ENCODE results near the gene SYNM. TPM values are rescaled to one million over a fixed set of nuclear protein-coding genes. Genes with fewer than 3 reads are reported as not detected.

Gene SYNM
- total and polyA plus RNA-seq, 2 donors from 2014 or later, result 4.5 to 23.2 TPM

DNA sequence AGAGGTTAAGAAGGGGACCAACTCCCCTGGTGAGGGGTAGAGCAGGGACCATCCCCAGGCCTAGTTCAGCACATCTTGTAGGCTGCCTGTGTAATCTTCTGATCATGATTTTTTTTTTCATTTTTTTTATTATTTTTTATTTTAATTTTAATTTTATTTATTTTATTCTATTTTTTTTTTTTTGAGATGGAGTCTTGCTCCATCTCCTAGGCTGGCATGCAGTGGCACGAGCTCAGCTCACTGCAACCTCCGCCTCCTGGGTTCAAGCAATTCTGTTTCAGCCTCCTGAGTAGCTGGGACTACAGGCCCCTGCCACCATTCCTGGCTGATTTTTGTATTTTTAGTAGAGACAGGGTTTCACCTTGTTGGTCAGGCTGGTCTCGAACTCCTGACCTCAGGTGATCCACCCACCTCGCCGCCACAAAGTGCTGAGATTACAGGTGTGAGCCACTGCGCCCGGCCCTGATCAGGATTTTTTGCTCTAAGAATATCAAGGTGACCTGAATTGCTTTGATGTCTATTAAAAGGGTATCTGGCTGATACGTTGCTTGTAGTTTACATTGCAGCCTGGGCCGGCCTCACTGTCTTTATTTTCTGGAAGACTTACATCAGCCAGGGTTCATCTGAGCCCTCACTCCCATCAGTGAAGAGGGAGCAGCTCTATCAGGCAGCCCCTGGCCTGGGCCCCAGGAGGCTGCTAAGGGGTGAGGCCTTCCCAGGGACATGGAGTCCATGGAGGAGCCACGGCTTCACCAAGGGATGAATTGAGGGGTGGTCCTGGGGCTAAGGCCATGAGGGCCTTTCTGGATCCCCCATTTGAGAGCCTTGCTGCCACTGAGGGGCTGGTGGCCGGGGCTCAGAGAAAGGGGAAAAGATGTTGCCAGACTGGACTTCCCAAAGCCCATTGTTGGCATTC lies 10.7 kb downstream of the SYNM start:
- H3K27ac ChIP-seq (ENCODE audit: low read depth in 2 of 2, low read length in 2 of 2), result no peak overlapping the region

DNA sequence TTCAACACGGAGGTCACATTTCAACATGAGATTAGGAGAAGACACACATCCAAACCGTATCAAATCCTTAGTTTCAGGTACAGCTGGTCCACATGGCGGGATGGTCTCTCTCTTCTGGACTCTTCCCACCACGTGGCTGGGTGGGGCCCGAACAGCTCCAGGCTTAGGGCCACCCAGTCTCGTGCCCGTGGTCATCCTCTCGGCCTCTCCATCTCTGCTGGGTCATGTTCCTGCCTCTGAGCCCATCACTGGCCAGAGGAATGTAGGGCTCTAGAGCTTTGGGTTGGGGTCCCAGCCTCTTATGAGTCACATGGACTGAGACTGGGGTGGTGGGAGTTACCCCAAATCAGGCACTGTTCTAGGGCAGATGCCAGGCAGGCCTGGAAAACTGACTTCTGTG lies 12.2 kb downstream of the SYNM start:
- intact Hi-C loops (cut with DNase I), result no loop called here
- Histone ChIP-seq H3K9me3 (ENCODE audit: control insufficient read depth in 2 of 3, insufficient read depth in 1 of 3, low read length in 3 of 3) (no peaks in the 10 kb centered on the region), H3K4me1 (ENCODE audit: control insufficient read depth in 2 of 3, insufficient read depth in 2 of 3, low read depth in 1 of 3, low read length in 3 of 3) (no peaks in the 10 kb centered on the region), H3K4me3 (ENCODE audit: low read length in 3 of 3) (no peak overlapping the region), H3K27ac (ENCODE audit: low read depth in 2 of 2, low read length in 2 of 2) (no peak overlapping the region), H3K27me3 (ENCODE audit: control insufficient read depth, insufficient read depth, low read length) (no peaks in the 10 kb centered on the region), H3K9ac (ENCODE audit: low read length in 3 of 3) (no peak overlapping the region), H3K36me3 (ENCODE audit: control insufficient read depth in 2 of 3, insufficient read depth in 3 of 3, low read length in 3 of 3) (no peaks in the 10 kb centered on the region)
- DNase-seq (peak in 1 of 5 donors; percentile 33), FAIRE-seq (no peak)
- TF ChIP-seq, protein P1, sequence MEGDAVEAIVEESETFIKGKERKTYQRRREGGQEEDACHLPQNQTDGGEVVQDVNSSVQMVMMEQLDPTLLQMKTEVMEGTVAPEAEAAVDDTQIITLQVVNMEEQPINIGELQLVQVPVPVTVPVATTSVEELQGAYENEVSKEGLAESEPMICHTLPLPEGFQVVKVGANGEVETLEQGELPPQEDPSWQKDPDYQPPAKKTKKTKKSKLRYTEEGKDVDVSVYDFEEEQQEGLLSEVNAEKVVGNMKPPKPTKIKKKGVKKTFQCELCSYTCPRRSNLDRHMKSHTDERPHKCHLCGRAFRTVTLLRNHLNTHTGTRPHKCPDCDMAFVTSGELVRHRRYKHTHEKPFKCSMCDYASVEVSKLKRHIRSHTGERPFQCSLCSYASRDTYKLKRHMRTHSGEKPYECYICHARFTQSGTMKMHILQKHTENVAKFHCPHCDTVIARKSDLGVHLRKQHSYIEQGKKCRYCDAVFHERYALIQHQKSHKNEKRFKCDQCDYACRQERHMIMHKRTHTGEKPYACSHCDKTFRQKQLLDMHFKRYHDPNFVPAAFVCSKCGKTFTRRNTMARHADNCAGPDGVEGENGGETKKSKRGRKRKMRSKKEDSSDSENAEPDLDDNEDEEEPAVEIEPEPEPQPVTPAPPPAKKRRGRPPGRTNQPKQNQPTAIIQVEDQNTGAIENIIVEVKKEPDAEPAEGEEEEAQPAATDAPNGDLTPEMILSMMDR (IDR thresholded peaks at IDR 0.05; ENCODE audit: borderline replicate concordance, extremely low read depth, insufficient read depth), result no peak

More for the DNA sequence above, 10.7 kb downstream of the SYNM start:
- FAIRE-seq (no peak), DNase-seq (peak in 1 of 5 donors; percentile 59)
- intact Hi-C loops (cut with DNase I), result no loop called here
- no peaks in the 10 kb centered on the region for H3K27me3 ChIP-seq (ENCODE audit: control insufficient read depth, insufficient read depth, low read length)
- H3K4me1 ChIP-seq (ENCODE audit: control insufficient read depth in 2 of 3, insufficient read depth in 2 of 3, low read depth in 1 of 3, low read length in 3 of 3), result no peaks in the 10 kb centered on the region
- no peak overlapping the region for H3K9ac ChIP-seq (ENCODE audit: low read length in 3 of 3)
- H3K4me3 ChIP-seq (ENCODE audit: low read length in 3 of 3), result no peak overlapping the region
- H3K9me3 ChIP-seq (ENCODE audit: control insufficient read depth in 2 of 3, insufficient read depth in 1 of 3, low read length in 3 of 3), result no peaks in the 10 kb centered on the region
- H3K36me3 ChIP-seq (ENCODE audit: control insufficient read depth in 2 of 3, insufficient read depth in 3 of 3, low read length in 3 of 3), result no peaks in the 10 kb centered on the region
- TF ChIP-seq, protein P1 (IDR thresholded peaks at IDR 0.05; ENCODE audit: borderline replicate concordance, extremely low read depth, insufficient read depth), result no peak

DNA sequence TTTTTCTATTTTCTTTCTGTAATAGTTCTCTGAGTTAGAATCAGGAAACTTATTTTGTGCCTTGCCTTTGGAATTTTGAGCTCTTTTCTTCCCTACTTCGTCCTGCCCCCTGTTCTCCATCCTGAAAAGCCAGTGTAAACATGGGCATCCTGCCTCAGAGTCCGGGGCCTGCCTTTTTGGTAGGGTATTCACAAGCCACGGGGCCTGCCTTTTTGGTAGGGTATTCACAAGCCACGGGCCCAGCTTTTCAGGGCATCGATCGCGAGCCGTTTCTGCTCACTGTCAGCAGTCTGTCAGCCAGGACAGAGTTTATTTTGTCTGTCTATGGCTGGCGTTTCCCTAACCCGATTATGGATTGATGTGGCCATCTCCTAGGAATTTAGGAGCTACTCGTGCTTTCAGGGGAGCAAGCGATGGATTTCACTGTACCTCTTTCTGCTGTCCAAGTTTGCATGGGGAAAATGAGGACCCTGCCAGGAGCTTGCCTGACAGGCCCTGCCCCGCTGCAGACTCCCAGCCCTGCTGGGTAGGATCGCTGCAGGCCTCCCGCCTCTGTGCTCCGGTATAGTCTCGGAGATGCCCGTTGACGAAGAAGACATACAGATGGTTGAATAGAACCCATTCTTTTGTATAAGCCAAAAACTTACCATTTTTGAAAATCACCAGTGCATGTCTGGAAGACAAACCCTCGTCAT lies 12.8 kb downstream of the SYNM start:
- H3K27ac ChIP-seq (ENCODE audit: low read depth in 2 of 2, low read length in 2 of 2), result no peak overlapping the region
- no peak overlapping the region for H3K4me3 ChIP-seq (ENCODE audit: low read length in 3 of 3)
- peak in 1 of 5 donors; percentile 36 for DNase-seq
- H3K4me1 ChIP-seq (ENCODE audit: control insufficient read depth in 2 of 3, insufficient read depth in 2 of 3, low read depth in 1 of 3, low read length in 3 of 3), result no peaks in the 10 kb centered on the region
- H3K9ac ChIP-seq (ENCODE audit: low read length in 3 of 3), result no peak overlapping the region
- TF ChIP-seq, protein P1 (IDR thresholded peaks at IDR 0.05; ENCODE audit: borderline replicate concordance, extremely low read depth, insufficient read depth), result no peak
- no peaks in the 10 kb centered on the region for H3K9me3 ChIP-seq (ENCODE audit: control insufficient read depth in 2 of 3, insufficient read depth in 1 of 3, low read length in 3 of 3)
- H3K36me3 ChIP-seq (ENCODE audit: control insufficient read depth in 2 of 3, insufficient read depth in 3 of 3, low read length in 3 of 3), result no peaks in the 10 kb centered on the region
- no peaks in the 10 kb centered on the region for H3K27me3 ChIP-seq (ENCODE audit: control insufficient read depth, insufficient read depth, low read length)
- intact Hi-C loops (cut with DNase I), result no loop called here
- FAIRE-seq, result no peak

Data from kidney (tissue), 14 donors.